Activated CD4-positive, alpha-beta T cell treated with anti-CD3 and anti-CD28 coated beads, Interleukin-2, amount 50 U/mL, for 1 hour (primary cell): Measurements from ENCODE around the gene ADGB.
"Not testable (repeated sequence)": the region's sequence is repeated elsewhere in the genome, so short reads cannot be mapped to it uniquely, and the experiment has no call there.

ENCODE experiments used
- DNase-seq: peaks from one replicate; pipeline ENCODE4 v3.0.0-alpha.2; 2020

The ADGB gene

DNA sequence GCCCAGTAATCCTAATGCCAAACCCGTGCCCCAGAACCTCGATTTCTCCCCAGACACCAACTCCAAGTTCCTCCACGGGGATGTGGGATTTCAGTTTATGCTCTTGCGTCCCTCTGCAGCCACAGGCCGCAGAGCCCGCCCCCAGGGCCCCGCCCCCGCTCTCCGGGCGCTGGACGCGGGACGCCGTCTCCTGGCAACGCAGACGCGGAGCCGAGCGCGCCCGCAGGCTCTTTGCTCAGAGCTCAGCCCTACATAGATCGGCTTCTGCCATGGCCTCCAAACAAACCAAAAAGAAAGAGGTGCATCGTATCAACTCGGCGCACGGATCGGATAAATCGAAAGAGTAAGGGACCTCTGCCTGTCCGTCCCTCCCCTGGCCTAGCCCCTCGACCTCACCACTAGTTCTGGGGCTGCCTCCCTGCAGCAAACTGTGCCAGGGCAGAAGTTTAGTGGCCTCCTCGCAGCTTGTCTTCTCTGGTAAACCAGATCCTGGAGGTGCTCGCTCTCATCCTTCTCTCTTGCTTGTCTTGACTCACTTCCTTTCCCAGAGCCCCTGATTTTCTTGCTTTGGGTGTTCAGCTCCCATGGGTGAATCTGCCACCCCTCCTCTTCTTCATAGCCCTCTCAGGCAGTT lies at the start of gene ADGB:
ADGB (plus strand) TSS at position 201 of the 634 bp plus-strand sequence; CDS start at position 270, 69 bp downstream.
- no peak for DNase-seq

DNA sequence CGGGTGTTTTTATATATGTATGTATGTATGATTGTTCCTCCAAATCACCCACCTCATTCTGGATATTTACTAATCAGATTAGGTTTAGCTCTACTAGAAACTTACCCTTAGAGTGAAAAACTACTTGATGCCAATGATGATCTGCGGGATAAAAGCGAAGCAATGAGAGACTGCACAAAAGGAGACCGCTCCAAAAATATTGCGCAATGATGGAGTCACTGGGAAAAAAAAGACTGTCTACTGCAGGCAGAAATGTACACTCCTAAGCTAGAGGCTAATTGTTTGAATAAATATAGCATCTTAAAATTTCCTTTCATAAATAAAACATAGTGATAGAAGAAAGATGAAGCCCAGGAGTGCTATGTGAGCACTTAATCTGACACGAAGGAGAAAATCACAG lies 47.9 kb upstream of the ADGB start:
- no peak for DNase-seq

DNA sequence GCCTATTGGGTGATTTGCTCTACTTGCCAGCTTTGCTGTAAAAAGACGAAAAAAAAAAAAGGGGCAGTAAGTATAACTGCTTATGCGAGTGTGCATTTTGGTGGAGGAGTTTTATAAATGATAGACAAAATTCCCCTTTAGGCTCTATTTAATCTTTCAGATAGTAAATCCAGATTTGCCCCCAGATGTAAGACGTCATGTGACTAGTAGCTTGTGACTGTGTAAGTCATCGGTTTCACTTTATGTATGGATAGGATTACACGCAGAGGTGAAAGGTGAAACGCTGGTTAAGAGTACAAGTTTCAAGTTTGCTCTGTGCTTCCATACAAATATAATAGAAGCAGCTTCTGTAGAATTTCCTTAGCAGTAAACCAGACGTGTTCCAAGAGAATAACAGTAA lies 47.2 kb upstream of the ADGB start:
- DNase-seq: no peak

DNA sequence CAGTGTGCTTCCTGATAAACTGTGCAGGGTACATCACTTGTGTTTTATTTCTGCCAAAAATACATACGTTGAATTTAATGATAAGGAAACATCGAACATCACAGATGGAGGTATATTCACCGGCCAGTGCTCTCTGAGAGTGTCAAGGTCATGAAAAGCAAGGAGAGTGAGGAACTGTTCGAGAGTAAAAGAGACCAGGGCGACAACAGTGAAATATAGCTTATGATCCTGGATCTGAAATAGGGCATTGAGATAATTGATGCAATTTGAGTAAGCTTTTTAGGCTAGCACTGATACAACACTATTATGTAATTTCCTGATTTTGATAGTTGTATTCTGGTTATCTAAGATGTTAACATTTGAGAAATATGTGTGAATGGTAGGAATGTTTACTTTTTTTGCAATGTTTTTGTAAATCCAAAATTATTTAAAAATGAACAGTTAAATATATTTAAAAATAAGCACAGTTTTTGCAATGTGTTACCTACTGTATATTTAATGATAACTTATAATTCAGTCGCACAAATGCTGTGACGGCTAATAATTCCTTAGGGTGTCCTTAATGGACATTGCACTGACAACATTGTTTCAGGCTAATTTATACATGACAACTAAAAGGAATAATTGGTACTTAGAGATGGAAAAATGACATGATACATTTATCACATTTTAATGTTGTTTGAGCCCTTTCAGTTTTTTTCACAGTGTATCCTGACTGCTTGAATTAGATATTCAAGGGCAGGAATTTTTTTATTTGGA lies 45.2 kb upstream of the ADGB start:
- DNase-seq: no peak

DNA sequence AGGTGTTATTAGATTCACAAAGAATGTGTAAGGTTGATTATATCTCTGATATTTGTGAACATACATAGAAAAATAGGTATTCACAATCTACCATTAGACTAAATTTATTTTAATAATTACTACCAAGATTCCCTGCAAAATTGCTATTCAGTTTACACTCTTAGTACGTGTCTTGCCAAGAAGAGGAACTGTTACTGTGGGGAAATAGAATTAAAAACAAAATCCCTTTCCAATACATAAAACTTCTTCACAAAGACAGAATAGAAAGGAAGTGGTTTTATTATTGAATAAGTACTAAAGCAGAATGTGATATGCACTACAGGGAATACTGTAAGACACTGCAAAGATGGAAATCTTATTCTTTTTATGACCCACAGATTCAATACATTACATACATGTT lies 38.2 kb upstream of the ADGB start:
- DNase-seq: no peak

DNA sequence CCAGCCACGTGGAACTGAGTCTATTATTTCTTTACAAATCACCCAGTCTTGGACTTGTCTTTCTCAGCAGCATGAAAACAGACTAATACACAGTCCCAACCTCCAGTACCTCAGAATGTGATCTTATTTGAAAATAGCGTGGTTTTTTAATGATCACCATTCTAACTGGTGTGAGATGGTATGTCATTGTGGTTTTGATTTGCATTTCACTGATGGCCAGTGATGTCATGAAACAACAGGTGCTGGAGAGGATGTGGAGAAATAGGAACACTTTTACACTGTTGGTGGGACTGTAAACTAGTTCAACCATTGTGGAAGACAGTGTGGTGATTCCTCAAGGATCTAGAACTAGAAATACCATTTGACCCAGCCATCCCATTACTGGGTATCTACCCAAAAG lies 32.1 kb upstream of the ADGB start:
- not testable (repeated sequence) for DNase-seq

DNA sequence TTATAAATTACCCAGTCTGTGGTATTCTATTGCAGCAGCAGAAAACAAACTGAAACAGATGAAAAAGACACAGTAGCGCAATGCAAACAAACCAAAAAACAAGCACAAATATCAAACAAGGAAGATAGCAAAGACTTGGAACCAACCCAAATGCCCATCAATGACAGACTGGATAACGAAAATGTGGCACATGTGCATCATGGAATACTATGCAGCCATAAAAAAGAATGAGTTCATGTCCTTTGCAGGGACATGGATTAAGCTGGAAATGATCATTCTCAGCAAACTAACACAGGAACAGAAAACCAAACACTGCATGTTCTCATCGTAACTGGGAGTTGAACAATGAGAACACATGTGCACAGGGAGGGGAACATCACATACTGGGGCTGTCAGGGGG lies 30.2 kb upstream of the ADGB start:
- not testable (repeated sequence) for DNase-seq

DNA sequence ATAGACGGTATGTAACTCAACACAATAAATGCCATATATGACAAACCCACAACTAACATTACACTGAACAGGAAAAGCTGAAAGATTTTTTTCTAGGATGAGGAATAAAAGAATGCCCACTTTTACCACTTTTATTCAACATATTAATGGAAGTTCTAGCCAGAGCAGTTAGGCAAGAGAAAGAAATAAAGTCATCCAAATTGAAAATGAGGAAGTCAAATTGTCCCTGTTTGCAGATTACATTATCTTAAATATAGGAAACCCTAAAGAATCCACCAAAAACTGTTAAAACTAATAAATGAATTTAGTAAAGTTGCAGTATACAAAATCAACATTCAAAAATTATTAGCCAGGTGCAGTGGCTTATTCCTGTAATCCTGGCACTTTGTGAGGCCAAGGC lies 24.6 kb upstream of the ADGB start:
- DNase-seq: no peak

DNA sequence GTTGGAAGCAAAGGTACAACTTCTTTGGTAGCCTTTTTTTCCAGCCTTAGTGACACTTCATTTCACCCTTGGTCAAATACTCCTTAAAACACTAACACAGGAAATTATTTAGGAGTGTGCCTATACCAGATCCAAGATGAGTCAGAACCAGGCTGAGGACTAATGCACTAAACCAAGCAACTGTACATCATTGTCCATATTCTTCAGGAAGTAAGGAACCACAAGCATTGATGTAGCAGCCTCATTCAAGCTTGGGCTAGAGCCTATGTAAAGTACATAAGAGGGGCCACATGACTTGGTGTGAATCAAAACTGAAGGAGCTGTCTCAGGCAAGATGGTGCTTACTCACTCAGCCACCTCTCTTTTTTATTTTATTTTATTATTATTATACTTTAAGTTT lies 20.7 kb upstream of the ADGB start:
- no peak for DNase-seq

DNA sequence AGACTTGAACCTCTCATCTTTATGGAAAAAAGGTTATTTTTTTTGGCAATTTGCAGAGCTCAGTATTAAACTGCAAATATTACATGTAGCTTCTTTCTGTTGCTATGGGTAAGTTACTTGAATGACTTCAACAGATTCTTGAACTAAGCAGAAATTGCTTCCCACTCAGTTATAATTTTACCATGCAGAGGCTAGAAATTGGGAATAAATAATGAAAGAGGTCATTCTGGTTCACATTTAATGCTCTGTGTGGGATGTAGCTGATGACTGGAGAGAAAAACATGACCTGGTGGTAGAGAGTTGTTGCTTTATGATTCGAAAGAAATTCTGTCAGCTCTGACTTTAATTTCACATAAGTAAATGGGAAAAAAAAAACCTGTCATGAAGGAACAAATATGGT lies 16.8 kb upstream of the ADGB start:
- DNase-seq: no peak

DNA sequence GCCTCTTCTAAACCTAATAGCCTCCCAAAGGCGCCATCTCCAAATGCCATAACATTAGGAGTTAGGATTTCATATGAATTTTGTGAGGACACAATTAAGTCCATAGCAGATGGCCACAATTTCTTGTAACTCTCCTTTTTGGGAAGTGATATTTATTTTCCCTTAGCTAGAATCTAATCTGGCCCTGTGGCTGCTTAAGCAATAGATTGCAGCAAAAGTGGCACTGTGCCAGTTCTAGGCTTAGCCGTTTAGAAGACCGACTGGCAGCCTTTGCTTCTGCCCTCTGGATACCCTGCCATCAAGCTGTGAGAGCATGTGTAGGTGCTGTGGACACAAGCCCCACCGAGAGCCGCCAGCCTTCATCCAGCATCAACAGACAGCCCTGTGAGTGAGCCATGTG lies 15.9 kb upstream of the ADGB start:
- no peak for DNase-seq

DNA sequence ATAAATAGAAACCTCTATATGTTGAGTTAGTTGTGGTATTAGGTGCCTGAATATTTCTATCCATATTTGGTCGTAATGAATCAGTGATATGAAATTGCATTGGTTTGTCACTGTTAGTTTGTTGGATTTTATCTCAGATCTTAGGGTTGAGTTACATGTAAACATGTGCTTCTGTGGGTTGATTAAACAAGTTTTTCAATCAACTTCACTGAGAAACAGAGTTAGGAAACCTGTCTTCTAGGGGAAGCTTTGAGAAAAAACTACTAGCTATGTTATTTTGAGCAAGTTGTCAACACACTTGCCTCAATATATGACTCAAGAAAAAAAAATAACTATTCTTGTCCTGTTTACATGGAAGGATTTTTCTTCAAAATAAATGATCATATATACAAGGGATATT lies 14.8 kb upstream of the ADGB start:
- DNase-seq: no peak

DNA sequence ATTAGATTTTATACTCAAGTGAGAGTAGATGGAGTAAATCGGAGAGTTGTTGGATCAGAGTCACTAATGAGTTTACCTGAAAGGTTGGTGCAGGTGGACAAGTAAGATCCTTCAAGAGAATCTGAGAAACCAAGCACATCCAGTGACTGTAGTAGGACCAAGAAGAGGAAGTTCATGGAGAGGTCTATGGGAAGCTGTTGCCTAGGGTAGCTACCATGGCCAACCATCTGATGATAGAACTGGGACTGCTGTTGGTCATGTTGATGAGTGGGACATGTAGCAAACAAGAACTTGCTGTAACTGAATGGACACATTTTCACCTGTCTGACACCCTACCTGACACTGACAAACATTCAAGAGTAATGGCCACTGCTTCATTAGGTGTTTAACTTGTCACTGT lies 11.3 kb upstream of the ADGB start:
- DNase-seq: no peak

DNA sequence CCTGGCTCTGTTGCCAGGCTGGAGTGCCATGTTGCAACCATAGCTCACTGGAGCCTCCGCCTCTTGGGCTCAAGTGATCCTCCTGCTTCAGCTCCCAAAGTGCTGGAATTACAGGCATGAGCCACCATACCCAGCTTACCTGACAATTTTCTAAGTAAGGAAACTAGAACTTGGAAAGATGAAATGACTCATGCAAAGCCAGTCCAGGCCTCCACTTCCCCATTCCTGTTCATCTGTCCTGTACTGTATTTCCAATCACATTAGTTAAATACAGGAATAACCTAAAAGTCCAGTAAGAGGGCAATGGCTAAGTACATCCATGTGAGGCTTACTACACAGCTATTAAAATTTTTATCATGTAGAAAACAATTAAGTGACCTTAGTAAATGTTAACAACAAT lies 8.3 kb upstream of the ADGB start:
- no peak for DNase-seq

DNA sequence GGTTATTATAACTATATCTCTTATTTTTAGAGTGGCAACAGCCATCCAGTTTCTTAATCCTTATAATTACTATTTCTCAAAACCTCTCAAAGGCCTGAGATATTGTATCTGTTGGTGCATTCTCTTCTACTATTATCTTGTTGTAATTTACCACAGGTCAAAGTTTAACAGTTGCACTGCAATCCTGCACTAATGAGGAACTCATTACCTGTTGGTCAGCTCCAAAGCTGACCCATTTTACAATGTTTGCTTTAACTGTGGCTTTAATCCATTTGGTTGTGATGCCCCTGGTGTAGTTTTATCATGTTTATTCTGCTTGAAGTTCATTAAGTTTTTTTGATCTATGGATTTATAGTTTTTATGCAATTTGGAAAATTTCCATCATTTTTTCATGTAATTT lies 6.3 kb upstream of the ADGB start:
- no peak for DNase-seq

DNA sequence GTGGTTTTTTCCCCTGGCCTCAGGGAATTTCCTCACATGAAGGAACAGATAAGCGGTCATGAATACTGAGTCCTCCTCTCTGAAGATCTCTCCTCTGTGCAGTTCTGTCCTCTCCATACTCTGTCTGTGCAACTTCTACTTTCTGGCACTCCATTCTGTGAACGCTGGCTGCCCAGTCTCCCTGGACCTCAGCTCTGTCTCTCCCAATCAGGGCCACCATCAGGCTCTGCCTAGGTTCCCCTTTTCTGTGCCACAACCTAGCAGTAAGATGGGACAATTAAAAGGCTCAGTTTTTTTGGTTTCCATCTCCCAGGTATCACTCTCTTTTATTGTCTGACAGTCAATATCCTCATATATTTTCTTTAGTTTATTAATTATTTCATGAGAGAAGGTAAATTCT lies 4.8 kb upstream of the ADGB start:
- DNase-seq: no peak

DNA sequence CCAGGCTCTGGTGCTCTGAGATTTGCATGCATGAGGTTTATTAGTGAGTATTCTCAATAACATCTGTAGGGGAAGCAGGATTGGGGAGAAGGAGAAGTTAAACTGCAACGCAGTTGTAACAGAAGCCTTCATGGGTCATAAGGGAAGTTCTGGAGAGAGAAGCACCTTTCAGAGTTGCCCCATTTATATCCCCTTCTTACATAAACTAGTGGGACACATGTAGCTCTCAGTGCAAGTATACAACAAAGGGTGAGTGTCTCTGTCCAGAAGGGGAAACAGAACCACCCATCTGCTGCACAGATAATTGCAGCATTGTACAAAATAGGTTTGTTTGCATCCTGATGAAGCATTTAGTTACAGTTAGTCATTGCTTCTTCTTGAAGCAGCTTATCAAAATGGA lies 4.3 kb upstream of the ADGB start:
- DNase-seq: no peak

DNA sequence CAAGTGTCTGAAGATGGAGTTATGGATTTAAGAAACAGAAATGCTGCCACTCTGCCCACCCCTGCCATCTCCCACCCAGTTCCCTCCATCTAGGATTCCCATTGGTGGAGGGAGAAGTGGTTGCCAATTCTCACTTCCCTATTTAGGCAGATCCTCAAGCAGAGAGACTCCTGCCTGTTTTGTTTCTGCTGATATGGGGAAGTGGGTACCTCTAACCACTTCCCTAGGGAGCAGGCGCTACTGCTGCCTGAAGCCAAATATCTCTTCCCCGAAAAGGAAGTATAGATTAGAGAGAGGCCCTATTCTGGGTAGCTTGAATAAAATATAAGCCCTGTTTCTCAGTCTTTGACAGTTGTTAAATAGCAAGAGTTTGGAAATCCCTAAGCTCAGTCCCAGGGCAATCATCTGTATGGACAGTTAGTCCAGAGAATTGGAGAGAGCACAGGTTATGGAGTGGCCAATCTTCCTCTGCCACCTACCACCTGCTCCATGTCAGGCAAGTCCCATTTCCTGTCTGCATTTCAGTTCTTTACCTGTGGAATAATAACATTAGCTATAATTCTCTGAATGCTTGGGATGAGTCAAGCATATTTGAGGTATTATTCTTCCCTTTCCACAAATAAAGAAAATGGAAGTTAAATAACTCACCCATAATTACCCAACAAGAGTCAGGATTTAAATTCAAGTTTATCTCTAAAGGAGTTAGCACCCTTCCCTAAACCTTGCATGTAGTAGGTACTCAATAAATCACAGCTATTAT lies 2.6 kb upstream of the ADGB start:
- no peak for DNase-seq

DNA sequence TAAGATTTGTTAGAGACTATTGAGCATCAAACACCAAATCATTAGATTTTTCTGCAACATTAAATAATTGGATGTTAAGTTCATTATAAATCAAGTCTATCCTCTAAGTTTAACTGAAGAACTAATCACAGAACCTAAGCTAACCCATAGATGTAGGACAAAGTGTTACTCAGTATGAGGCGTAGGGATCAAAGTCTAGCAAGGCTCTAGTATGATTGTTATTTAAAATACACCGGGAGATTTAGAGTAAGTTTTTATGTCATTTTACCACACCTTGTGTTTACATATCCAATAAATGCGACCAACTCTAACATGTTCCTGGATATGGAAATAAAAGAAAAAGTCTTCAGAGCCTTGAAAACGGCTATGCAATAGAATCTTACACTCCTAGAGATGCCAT lies 2.6 kb downstream of the ADGB start:
- DNase-seq: no peak

DNA sequence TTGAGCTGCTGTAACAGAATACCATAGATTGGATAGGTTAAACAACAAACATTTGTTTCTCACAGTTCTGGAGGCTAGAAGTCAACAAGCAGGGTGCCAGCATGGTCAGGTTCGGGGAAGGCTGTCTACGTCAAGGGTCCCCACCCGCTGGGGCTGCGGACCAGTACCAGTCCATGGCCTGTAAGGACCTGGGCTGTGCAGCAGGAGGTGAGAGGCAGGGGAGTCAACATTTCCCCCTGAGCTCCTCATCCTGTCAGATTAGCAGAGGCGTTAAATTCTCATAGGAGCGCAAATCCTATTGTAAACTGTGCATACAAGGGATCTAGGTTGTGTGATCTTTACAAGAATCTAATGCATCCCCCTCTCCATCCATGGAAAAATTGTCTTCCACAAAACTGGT lies 3.8 kb downstream of the ADGB start:
- DNase-seq: no peak

DNA sequence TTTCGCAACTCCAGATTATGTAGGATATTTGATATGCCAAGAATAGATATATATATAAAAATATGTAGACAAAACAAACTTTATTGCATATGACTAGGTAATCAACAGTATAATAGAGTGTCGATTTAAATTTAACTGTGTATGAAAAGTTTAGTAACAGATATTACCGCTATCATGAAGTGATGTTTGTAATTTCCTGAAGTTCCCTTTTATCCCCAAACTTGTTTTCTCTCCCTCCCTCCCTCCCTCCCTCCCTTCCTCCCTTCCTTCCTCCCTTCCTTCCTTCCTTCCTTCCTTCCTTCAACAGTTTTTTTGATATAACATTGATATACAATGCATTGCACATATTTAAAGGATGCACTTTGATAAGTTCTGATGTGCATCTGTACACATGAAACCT lies 15.2 kb downstream of the ADGB start:
- no peak for DNase-seq

DNA sequence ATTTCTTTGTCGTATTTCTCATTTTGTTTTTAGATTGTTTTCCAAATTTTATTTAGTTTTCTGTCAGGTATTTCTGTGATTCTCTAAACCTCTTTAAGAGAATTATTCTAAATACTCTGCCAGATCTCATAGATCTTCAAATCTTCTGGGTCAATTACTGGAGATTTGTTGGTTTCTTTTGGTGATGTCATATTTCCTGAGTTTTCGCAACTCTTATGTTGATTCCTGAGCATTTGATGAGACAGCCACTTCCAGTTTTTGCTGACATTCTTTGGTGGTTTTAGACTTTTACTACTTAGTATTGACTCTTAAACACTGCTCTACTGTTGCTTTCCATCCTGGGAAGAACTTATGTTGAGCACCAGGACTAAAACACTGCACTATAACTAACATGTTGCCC lies 21.9 kb downstream of the ADGB start:
- DNase-seq: no peak

DNA sequence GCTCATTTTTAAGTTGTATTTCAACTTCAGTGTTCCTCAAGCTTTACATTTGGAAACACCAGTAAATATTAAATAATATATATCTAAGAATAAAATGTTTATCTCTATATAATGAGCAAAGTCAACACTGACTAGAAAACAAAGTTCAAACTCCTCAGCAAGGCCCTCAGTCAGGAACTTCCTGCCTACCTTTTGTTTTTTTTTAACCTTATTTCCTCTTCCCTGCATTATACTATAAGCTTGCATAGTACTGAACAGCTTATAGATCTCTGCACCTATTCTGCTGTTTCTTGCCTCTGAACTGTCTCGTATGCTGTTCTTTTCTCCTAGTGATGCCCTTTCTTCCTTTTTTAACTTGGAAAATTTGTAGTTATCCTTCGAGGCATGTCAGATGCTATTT lies 29.6 kb downstream of the ADGB start:
- no peak for DNase-seq

DNA sequence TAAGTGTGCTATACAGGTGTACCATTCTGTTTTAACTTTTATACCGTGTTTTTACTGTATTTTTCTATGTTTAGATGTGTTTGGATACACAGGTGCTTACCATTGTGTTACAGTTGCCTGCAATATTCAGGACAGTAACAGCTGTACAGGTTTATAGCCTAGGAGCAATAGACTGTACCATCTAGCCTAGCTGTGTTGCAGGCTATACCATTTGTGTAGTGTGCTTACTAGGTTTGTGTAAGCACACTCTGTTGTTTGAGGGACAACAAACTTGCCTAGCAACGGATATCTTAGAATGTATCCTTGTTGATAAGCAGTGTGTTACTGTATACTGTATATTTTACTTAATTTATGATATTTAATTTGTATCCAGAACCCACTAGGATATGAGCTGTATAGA lies 35.2 kb downstream of the ADGB start:
- DNase-seq: no peak
